ENCODE results near the gene ATG7.

Gene ATG7

GRCh38 chr3:11534011-11534792, 262.0 kb downstream of the ATG7 start:
- peaks cover 21% of the 10 kb centered on the region for H3K36me3 Mint-ChIP-seq
- peaks cover 8% of the 10 kb centered on the region for H3K4me1 Mint-ChIP-seq
- H3K27me3 Mint-ChIP-seq, result no peaks in the 10 kb centered on the region
- H3K27ac Mint-ChIP-seq, result no peak overlapping the region
- ATAC-seq, result no peak
- no peak overlapping the region for H3K4me3 Mint-ChIP-seq
- H3K9me3 Mint-ChIP-seq, result no peaks in the 10 kb centered on the region

DNA sequence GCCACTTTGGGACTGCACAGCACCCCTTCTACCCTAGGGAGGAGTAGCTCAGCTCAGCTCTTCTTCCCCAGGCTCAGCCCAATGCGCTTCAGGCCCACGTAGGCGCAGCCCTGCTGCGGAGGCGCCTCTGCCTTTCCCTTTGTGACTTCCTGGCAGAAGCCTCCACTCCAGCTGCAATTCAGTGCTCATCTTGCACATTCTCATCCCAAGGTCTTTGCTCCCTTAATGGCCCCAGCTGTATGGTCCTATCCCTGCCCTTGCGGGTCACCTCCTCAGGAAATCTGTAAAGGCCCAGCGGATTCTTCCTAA, 262.6 kb downstream of the ATG7 start:
- Mint-ChIP-seq H3K4me3 (no peak overlapping the region), H3K27me3 (no peaks in the 10 kb centered on the region), H3K4me1 (peaks cover 8% of the 10 kb centered on the region), H3K36me3 (peaks cover 26% of the 10 kb centered on the region), H3K9me3 (no peaks in the 10 kb centered on the region), H3K27ac (no peak overlapping the region)
- ATAC-seq, result no peak

- Mint-ChIP-seq H3K4me1 (peaks cover 8% of the 10 kb centered on the region), H3K9me3 (no peaks in the 10 kb centered on the region), H3K4me3 (no peak overlapping the region), H3K27me3 (no peaks in the 10 kb centered on the region), H3K27ac (no peak overlapping the region), H3K36me3 (peaks cover 30% of the 10 kb centered on the region)
- ATAC-seq, result no peak
Observed at GRCh38 chr3:11535243-11535960, 263.2 kb downstream of the ATG7 start.

DNA sequence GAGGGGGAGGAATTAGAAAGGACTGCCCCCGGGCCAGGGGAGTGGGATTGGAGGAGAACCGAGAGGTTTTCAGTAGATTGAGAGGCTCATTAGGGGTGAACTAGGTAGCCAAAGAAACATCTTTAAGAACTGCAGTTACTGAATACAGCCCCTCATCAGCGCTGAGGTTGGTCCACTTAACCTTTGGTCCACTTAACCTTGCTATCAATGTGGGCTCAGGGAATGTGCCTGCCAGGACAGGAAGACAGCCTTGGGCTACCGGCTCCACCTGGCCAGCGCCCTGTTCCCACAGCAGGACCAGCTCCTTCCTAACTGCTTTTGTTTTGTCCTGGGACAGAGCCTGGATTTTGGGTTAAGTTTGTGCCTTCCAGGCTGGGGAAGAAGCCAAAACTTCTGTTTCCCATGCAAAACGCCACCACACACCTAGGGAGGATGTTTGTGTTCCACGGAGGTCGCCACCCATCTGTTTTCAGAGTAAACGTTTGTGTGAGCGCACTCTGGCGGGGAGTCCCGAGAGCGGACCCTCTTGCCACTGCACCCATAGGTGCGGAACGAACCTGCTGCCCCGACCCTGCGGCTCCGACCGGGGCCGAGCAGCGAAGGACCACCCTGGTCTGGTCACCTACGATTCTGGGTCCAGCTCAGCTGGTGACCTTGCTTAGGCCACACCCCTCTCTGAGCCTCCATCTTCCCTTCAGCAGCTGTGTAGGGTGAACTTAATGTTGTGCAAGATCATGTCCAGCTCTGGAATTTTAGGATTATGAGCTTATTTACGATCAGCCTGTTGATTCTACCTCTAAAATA, 264.1 kb downstream of the ATG7 start:
- H3K27ac Mint-ChIP-seq, result no peak overlapping the region
- peaks cover 8% of the 10 kb centered on the region for H3K4me1 Mint-ChIP-seq
- peaks cover 30% of the 10 kb centered on the region for H3K36me3 Mint-ChIP-seq

GRCh38 chr3:11536936-11537612, 264.9 kb downstream of the ATG7 start:
- Mint-ChIP-seq H3K4me1 (peaks cover 12% of the 10 kb centered on the region), H3K9me3 (no peaks in the 10 kb centered on the region), H3K27me3 (no peaks in the 10 kb centered on the region), H3K27ac (no peak overlapping the region), H3K4me3 (no peak overlapping the region), H3K36me3 (peaks cover 33% of the 10 kb centered on the region)
- no peak for ATAC-seq

More for the DNA sequence above, 264.1 kb downstream of the ATG7 start:
- no peaks in the 10 kb centered on the region for H3K27me3 Mint-ChIP-seq
- H3K9me3 Mint-ChIP-seq, result no peaks in the 10 kb centered on the region
- no peak overlapping the region for H3K4me3 Mint-ChIP-seq
- ATAC-seq, result no peak

- H3K27me3 Mint-ChIP-seq, result no peaks in the 10 kb centered on the region
Observed at GRCh38 chr3:11538581-11538980, 266.4 kb downstream of the ATG7 start.

DNA sequence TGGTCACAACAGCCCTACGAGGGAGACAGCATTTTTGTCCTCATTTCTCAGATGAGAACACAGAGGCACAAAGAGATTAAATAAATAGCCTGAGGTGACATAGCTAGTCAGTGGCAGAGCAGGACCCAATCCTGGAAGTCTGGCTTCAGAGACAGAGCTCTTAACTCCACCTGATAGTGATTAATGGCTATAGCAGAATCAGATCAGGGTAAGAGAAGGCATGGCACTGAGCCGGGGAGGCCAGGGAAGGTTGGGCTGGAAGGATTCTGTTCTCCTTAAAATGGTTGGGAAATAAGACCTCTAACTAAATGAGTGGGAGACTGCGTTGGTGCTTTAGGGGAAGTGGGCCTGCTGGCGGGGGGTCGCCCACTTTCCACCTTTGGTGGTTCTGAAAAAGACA, 267.0 kb downstream of the ATG7 start:
- no peaks in the 10 kb centered on the region for H3K27me3 Mint-ChIP-seq
- no peak overlapping the region for H3K27ac Mint-ChIP-seq
- H3K36me3 Mint-ChIP-seq, result peaks cover 26% of the 10 kb centered on the region
- no peak overlapping the region for H3K4me3 Mint-ChIP-seq
- no peak for ATAC-seq
- H3K9me3 Mint-ChIP-seq, result no peaks in the 10 kb centered on the region
- H3K4me1 Mint-ChIP-seq, result peaks cover 12% of the 10 kb centered on the region

More at GRCh38 chr3:11538581-11538980, 266.4 kb downstream of the ATG7 start:
- Mint-ChIP-seq H3K4me1 (peaks cover 12% of the 10 kb centered on the region), H3K9me3 (no peaks in the 10 kb centered on the region), H3K36me3 (peaks cover 30% of the 10 kb centered on the region), H3K4me3 (no peak overlapping the region), H3K27ac (no peak overlapping the region)
- ATAC-seq, result no peak

GRCh38 chr3:11539677-11540076, 267.5 kb downstream of the ATG7 start:
- H3K4me1 Mint-ChIP-seq, result peaks cover 12% of the 10 kb centered on the region
- no peak overlapping the region for H3K4me3 Mint-ChIP-seq
- ATAC-seq, result no peak
- peaks cover 25% of the 10 kb centered on the region for H3K36me3 Mint-ChIP-seq
- no peak overlapping the region for H3K27ac Mint-ChIP-seq
- no peaks in the 10 kb centered on the region for H3K9me3 Mint-ChIP-seq
- no peaks in the 10 kb centered on the region for H3K27me3 Mint-ChIP-seq

- peaks cover 12% of the 10 kb centered on the region for H3K4me1 Mint-ChIP-seq
- H3K4me3 Mint-ChIP-seq, result no peak overlapping the region
- H3K27me3 Mint-ChIP-seq, result no peaks in the 10 kb centered on the region
- peaks cover 25% of the 10 kb centered on the region for H3K36me3 Mint-ChIP-seq
- H3K9me3 Mint-ChIP-seq, result no peaks in the 10 kb centered on the region
- H3K27ac Mint-ChIP-seq, result no peak overlapping the region
- no peak for ATAC-seq
Observed at GRCh38 chr3:11541321-11542303, 269.4 kb downstream of the ATG7 start.

DNA sequence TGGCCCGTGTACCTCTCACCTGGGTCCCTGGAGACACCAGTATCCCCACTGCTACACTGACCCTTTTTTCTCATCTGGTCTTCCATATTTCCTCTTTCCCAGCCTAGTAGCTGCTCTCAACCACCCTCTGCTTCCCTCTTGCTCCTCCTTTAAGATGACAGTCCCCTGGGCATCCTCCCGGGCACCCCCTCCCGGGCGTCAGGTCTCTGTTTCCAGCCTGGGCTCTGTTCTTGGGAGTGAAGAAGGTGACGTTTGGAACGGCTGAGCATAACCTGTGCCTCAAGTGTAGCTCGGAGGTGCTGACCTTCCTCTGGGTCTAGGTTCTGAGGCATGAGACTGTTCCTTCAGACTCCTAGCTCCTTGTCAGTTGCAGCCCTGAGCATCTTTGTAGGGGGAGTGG, 270.4 kb downstream of the ATG7 start:
- H3K4me1 Mint-ChIP-seq, result peaks cover 4% of the 10 kb centered on the region
- H3K27me3 Mint-ChIP-seq, result no peaks in the 10 kb centered on the region
- ATAC-seq, result no peak
- H3K36me3 Mint-ChIP-seq, result peaks cover 27% of the 10 kb centered on the region
- H3K27ac Mint-ChIP-seq, result no peak overlapping the region
- H3K4me3 Mint-ChIP-seq, result no peak overlapping the region
- no peaks in the 10 kb centered on the region for H3K9me3 Mint-ChIP-seq

DNA sequence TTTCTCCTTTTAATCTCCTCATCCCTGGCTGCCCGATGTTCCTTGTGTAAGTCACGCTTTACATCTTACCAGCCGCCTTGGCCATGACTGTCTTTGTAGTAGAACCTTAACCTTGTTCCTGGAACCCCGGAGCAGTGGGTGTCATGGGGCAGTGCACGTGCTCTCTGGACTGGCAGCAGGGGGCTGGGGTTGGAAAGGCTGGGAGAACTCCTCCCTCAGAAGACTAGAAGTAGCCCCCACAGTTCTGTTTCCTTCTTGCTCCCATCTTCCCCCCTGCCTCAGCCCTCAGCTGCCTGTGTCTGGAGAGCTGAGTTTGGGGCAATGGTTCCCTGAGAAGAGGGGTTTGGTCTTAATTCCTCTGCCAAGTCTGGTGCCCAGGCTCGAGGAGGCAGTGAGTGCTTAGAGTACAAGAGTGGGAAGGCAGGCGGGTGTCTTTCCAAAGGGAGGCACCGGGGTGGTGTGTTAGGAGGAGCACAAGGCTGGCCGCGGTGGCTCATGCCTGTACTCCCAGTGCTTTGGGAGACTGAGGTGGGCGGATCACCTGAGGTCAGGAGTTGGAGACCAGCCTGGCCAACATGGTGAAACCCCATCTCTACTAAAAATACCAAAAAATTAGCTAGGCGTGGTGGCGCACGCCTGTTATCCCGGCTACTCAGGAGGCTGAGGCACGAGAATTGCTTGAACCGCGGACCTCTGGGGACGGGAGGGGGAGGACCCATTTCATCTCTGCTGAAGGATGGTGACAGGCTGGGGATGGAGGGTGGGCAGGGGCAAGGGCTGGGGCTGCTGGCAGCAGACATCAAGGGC, 271.1 kb downstream of the ATG7 start:
- H3K4me1 Mint-ChIP-seq, result peaks cover 4% of the 10 kb centered on the region
- H3K27ac Mint-ChIP-seq, result no peak overlapping the region
- no peaks in the 10 kb centered on the region for H3K27me3 Mint-ChIP-seq
- H3K36me3 Mint-ChIP-seq, result peaks cover 27% of the 10 kb centered on the region
- no peak for ATAC-seq
- no peak overlapping the region for H3K4me3 Mint-ChIP-seq
- H3K9me3 Mint-ChIP-seq, result no peaks in the 10 kb centered on the region

GRCh38 chr3:11543948-11544387, 271.8 kb downstream of the ATG7 start:
- Mint-ChIP-seq H3K27ac (no peak overlapping the region), H3K36me3 (peaks cover 27% of the 10 kb centered on the region), H3K27me3 (no peaks in the 10 kb centered on the region), H3K4me1 (peaks cover 9% of the 10 kb centered on the region), H3K4me3 (no peak overlapping the region), H3K9me3 (no peaks in the 10 kb centered on the region)
- ATAC-seq, result no peak

DNA sequence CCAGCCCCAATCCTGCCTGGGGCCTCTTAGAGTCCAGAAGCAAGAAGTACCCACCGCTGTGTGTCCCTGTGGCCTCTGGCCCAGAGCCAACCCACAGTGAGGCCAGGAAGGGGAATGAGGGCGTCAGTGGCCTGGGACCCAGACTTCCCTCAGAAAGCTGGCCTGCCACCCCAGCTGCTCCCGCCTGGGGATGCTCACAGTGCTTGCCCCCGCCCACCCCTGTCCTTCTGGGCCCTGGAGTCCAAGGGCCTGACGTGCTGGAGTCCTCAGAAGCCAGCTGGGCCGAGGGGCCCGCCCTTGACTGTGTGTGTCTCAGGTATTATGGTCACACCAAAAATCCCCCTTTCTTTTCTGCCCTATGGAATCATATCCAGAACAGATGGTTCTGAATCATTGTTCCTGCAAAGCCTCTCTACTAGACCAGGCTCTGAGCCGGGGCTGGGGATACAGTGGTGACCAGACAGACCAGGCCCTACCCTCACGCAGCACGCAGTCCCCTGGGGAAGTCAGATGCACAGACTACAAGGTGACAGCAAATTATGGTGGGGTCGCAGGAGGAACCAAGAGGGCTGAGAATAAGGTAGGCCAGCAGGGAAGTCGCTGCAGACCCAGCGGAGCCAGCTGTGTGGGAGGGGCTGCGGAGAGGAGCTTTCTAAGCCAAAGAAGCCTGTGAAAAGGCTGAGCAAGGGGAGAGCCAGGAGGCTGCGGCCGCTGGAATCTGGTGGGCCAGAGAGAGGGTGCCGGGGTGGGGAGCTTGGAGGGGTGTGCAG, 272.4 kb downstream of the ATG7 start:
- H3K27ac Mint-ChIP-seq, result no peak overlapping the region
- no peak for ATAC-seq
- H3K36me3 Mint-ChIP-seq, result peaks cover 21% of the 10 kb centered on the region
- H3K4me1 Mint-ChIP-seq, result peaks cover 14% of the 10 kb centered on the region
- H3K27me3 Mint-ChIP-seq, result no peaks in the 10 kb centered on the region
- no peaks in the 10 kb centered on the region for H3K9me3 Mint-ChIP-seq
- no peak overlapping the region for H3K4me3 Mint-ChIP-seq

Measured in stimulated activated memory B cell treated with anti-CD40 and anti-IgM and Interleukin-4, amounts not matched to agents 10 μg/mL and 1 μg/mL and 100 μg/mL, for 72 hours (primary cell).